CD4-positive, alpha-beta T cell treated with Interleukin-2 at 100 ng/mL for 4 hours (primary cell): ENCODE data around the gene TMEM117.

Experiments
- DNase-seq: peaks from one replicate; pipeline ENCODE4 v3.0.0-alpha.2; 2020; ENCODE audit warnings: low spot score

TMEM117 gene

DNA sequence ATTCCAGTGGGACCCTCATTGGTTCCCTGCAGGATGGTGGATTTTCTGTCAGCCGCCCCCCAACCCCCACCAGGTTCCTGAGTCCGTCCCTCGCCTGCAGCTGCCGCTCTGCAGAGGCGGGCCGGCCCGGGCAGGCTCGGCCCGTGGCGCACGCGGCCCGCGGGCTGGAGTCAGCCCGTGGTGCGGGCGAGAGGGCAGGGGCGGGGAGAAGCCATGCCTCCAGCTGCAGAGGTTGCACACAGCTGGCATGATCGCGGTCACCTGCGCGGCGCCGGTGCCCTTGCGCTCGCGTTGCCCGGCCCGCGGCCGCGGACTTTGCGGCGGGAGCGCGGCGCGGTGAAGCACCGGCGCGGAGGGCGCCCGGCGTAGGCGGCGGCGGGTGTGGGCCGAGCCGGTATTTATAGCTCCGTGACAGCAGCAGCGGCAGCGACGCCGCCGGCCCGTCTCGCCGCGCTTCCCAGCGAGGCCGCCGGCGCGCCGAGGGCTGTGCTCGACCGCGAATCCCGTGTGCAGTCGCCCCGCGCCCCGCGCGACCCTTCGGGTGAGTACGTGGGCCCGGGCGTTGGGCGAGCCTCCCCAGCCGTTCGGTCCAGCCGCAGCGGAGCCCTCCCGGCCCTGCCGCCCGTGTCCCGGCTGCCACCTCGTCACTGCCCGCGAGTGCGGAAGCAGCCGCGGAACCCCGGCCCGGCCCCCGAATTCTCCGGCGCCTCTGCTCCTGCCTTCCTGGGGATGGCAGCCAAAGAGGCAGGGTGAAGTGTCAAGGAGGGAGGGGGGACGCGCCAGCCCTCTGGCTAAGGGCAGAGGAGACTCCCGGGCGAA lies at the start of gene TMEM117:
Gene TMEM117 (plus strand): TSS at position 426 of the 819 bp plus-strand sequence.
- peak; percentile 56 for DNase-seq

DNA sequence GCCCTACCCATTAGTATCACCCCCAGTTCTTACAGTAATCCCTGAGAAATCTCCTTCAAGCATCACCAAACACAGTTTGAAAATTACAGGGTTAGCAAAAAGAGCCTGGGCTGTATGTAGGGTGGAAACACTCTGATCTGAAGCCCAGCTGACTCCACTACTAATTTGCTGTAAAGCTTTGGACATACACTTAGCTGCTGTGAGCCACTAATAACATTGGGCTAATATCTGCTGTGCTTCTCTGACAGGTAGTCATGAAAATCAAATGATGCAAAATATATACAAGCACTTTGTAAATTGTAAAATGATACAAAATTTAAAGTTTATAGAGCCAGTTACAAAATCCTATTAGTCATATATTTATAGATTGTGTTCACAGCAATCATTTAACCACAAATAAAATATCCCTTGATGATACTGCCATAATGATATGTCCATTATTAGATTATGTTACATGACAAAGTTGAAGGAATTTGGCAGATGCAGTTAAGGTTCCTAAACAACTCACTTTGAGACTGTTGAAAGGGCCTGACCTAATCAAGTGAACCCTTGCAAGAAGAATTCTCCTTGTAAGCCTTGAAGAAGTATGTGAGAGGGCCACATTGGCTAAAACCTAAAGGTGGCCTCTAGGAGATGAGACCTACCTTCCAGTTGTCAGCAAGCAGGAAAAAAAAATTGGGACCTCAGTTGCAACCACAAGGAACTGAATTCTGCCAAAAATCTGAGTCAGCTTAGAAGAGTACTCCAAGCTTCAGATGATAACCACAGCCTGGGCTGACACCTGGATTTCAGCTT lies 48.8 kb upstream of the TMEM117 start:
- no peak for DNase-seq

DNA sequence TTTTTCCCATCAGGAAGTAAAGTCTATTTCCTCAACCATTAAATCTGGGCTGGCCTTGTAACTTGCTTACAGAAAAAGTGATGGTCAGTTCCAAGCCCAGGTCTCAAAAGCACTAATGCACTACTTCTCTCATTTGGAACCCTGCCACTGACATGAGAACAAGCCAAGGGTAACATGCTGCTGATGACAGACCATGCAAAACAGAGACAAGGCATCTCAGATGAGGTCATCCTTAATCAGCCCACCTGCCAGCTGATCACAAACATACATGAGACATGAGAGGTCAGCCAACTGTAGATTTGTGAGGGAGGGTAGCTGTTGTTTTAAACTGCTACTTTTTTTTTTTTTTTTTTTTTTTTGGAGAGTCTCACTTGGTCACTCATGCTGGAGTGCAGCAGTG lies 45.9 kb upstream of the TMEM117 start:
- DNase-seq: no peak

DNA sequence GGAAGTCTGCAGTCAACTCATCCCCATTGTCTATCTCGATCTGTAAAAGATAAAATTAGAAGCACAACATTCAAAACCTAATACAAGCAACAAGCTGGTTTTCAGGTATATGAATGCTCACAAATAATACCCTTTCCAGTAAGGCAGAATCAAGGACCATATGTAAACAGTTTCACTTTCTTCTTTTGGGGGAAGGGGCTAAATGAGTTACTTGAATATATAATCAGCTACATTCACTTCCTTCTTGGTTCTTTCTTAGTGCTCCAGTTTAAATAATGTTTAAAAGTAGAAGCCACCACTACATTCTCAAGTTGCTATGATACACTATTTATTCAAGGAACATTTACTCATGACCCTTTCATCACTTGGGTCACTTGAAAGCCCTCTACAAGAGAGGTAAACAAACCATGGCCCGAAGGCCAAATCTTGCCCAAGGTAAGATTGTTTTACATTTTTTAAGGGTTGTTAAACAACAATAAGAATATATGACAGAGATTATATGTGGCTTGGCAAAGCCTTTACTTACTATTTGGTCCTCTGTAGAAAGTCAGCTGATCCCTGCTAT lies 40.1 kb upstream of the TMEM117 start:
- no peak for DNase-seq

DNA sequence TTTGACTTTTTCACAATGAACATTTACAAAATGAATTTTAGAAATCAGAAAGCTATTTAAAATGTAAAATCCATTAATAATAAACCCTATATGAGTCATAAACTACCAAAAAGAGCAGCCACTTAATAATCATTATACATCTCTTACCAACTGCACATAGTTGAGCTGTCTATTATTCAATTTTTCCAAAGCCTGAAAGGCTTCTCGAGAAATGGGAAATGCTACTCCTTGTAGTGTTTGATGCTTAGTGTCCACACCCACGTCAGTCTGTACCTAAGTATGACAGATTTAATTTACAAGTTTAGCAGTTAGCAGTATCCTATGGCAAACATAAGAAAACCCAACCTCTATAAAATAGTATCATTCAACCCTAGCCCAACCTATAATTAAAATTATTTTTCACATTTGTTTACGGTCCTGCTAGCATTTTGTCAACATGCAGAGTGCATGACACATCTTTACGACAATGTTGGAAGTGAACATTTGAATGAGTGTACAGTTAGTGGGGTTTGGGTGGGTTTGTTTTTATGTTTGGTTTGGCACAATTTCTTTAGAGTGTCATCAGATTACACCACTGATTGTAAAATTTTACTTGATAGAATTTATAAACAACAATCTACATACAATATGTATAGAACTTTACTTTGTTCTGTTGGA lies 38.2 kb upstream of the TMEM117 start:
- DNase-seq: no peak

DNA sequence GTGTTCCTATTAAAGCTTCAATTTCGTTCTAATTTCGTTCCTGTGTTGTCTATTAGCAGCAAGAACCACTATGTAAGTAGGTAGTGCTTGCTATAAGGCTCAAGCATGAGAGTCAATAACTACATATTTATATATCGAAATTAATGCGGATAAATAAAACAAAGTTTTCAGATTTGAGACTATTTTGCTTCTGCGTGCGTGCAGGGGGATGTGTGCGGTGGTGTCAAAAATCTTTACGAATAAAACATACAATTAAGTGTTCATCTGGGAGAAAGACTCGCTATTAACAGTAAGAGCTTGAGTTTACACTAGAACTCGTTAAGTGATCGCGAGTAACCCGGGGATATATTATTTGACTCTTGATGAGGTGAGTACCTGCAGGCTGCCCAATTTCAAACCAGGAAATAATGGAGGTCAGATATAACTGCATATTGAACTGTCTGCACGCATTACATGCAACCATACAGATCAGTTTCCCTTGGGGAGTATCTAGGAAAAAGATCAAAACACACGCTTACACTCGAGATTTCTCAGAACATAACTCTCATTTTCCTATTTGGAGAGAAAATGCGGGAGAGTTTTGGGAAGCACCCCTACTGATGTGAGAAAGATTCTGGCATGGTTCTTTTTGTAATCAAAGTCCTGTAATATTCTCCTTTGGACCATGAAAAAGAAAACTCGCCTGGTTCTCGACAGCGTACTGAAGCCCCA lies 30.6 kb upstream of the TMEM117 start:
- peak; percentile 23 for DNase-seq

DNA sequence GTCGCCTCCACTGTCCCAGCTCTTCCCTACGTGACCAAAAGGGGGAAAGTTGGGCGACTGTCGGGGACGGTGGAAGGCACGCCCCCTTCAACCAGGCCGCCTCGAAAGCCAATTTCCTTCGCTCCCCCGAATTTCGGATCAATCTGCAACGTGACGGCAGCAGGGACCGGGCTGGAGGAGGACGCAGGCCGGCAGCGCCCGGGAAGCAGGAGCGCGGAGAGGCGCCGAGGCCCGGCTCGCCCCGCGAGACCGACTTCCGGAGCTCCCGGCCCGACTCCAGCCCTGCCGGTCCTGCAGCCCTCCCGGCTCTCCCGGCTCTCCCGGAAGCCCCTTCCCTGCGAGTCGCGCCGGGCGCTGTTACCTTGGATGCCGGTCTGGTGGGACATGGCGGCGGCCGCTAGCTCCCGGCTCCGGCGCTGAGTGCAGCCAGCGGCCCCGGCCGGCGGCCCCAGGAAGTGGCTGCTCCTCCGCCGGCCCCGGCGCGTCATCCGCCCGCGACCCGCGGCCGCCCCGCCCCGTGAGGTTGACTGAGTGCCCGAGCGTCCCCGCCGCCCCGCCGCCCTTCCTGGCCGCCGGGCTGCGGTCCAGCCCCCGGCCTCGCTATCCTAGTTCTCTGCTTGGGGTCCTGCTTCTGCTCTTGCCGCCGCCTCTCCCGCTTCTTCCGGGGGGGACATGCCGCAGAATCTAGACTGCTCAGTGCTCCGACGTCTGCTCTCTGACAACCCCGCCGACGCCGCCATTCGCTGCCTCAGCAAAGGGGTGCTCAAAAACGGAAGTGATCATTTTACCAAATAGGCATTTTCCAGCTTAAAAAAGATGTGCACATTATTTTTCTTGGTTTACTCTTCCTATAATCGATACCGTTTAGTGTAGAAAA lies 29.8 kb upstream of the TMEM117 start, which contains the start of gene TWF1:
Gene TWF1 (minus strand): TSS at position 458 of the 877 bp plus-strand sequence. CDS start 72 bp downstream, at position 386.
- peak; percentile 79 for DNase-seq

DNA sequence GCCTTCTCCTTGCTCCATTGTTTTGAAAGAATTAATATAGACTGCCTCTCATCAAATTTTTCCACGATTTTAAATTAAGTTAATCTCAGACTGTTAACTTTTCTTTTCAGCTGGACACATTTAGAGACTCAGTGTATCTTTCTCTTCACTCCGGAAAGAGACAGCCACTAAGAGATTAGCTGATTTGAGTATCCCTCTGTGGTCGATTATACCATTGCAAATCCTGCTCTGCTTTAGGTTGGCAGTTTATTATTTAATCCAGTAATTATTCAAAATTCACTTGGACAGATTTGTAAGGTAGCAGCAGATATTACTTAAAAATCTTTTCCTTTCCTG lies 29.2 kb upstream of the TMEM117 start:
- no peak for DNase-seq

DNA sequence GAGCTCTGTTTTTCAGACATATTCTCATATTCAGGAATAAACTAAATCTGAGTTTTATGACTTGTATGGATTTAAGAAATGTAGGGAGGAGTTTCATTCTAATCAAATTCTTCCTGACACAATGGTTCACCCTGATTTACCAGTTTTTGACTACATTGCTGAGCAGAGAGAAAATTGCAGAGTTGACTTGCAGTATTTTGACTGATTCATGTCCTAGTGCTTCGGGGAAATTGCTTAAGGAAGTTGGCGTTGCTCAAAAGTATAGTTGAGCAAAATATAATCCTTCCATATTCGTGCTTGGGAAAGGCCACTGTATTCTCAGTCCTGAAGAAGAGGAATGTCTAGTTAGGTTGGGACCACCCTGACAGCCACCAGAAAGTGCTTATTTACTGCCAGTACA lies 28.5 kb upstream of the TMEM117 start:
- DNase-seq: no peak

DNA sequence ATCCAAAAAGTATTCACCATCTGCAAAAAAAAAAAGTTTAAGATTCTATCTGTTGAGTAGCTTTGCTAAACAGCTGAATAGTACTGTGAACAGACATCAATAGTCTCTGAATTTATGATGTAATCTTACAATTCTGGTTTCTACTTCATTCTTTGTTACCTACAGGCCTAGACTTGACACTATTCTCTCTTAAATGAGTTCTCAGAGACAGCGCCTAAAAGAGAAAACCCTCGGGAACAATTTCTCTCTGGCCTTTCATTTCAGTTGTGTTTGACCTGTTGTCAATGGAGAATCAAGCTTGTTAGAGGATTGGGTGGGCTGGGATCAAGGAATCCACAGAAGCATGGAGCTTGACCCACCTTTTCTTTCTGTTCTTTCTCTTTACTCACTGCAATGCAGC lies 23.8 kb upstream of the TMEM117 start:
- no peak for DNase-seq

DNA sequence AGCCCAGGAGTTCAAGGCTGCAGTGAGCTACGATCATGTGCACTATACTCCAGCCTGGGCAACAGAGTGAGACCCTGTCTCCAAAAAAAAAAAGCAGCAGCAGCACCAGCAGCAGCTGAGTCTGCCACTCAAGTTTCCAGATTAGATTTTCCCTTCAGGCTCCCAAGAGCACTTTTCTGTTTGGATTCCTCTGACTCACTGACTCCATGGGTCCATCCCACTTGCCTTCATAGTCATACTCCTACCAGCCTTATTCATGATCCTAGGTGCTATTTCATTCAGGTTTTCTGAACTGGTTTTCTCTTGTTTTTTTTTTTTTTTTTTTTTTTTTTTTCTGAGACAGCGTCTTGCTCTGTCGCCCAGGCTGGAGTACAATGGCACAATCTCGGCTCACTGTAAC lies 23.0 kb upstream of the TMEM117 start:
- DNase-seq: no peak

DNA sequence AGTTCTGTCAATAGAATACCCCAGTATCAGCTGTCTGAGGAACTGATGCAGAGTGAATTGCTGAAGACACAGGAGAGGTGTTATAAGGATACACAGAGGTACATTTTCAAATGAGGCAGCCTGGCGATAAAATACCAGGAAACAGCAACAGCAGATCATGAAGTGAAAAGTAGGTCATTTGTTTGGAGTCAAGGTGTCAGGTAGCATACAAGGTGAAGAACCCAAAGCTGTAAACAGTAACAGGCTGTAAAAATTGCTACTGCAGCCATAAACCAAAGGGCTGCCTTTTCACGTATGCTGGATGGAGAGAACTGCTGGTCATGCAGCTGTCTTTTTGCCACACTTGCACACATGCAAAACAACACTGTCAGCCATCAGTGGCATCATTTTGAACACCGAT lies 20.5 kb upstream of the TMEM117 start:
- DNase-seq: no peak

DNA sequence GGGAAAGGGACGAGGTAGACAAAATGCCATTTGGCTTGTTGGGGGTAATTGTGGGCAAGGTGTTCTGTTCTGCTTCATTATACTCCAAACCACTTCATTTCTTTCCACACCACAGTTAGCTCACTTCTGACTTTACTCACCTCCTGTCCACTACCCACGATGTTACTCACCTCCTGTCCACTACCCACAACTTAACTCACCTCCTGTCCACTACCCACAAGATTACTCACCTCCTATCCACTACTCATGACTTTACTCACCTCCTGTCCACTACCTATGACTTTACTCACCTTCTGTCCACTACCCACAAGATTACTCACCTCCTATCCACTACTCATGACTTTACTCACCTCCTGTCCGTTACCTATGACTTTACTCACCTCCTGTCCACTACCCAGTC lies 19.7 kb upstream of the TMEM117 start:
- DNase-seq: no peak

DNA sequence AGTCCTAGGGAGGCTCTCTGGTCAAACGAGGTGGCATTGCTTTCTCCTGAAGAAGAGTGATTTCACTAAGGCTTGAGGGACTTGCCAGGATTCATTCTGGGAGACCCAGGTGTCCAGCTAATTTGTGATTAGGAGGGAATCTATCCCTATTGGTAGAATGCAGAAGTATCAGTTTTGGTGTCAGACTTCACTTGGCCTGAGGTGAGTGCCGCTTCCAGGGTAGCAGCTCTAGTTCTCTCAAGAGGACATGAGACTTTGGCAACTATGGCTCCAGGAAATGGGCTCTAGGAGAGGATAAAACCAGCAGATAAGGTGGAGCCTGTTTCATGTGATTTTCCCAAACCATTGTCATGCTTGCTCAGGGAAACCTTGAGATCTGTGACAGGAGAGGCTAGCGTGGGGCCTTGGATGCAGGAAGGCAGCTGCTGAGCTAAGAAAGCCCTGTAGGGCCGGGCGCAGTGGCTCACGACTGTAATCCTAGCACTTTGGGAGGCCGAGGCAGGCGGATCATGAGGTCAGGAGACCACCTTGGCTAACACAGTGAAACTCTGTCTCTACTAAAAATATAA lies 11.6 kb upstream of the TMEM117 start:
- DNase-seq: no peak

DNA sequence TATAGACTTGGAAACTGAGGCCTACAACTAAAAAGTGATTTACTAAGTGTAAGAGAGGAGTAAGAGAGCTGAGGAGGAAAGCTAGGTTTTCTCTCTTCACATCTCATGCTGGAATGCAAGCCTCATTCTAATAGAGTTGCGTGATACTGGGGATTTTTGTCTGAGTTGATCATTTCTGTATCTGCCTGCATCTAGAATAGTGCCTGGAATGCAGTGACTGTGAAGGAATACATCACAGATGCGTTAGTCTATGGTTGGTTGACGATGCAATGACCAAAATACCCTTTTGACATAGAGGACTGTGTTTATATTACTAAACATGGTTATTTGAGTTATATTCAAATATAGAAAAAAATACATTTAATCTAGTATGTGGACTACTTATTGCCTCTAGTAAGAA lies 9.2 kb upstream of the TMEM117 start:
- DNase-seq: no peak

DNA sequence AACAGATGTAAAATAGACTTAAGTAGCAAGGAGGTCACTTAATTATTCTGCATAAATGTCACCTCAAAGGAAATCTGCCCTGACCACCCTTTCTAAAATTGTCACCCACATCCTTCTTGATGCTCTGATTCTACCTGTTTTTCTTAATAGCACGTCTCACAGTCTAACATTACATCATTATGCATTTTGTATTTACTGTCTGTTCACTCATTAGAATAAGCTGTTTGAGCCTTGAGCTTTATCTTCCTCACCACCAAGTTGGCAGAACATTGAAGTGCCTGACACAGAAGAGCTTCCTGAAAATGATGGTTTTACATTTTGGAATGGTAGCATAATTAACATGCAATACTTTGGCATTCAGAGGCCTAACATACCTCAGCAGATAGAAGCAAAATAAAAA lies 8.8 kb upstream of the TMEM117 start:
- DNase-seq: no peak

DNA sequence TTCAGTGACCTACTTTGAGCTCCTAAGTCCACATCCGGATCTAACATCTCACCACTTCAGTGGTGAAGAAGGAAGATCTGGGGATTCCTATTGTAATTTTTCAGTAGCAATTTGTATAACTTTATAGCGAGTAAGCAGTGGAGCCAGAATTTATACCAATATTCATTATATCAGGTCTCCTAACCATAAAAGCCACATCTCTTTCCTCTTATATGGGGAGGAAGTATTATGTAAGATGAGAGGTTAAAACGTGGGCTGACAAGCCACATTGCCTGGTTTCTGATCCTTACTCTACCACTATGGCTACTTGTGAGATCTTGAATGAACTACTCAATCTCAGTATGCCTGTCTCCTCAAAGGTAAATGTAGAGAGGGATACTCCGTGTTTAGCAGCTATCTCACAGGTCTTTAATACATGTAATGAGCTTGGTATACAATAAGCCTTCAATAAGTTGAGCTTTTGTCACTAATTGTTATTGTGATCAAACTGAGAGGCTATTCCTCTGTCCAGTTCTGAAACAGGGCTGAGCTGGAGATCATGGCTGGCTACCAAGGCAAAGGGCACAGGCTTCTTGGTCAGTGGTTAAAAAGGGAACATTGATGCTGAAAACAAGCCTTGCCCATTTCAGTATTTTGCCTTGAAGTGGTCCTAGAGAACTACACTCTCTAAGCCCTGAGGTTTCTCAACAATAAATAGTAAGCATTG lies 3.3 kb upstream of the TMEM117 start:
- DNase-seq: peak; percentile 8

DNA sequence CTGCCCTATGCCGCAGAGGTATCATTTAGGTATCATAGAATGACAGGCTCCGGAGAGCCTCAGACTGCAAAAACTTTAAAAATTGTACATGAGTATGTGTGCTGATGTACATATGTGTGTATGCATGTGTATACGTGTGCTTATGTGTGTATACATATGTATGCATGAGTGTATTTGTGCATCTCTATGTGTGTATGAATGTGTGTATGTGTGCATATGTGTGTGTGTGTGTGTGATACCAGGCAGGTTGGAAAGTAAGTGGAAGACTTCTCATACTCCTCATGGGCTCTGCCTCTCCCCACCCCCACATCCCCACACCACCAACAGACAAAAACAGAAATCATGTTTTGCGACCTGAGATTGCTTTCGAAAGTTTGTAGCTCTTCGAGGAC lies 621 bp upstream of the TMEM117 start:
- peak; percentile 1 for DNase-seq

DNA sequence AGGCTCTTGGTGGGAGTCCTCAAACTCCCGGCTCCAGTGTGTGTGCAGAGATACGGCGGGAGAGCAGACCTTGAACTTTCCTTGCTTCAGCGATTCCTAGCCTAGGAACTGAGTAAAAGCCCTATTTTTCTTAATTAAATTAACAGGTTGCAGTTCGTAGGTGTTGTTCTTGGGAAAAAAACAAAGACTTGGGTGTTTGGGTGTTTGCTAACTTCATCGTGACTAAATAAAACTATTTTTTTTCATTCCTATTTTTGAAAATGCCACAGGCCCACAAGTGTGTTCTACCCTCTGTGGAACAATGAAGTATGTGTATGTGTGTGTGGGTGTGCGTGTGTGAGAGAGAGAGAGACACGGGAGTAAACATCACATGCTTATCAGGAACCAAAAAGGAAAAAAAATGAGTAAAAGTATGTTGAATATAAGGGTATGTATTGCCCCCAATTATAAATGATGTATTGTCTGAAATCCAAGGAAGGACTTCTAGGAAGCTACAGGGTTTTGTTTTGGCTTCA lies 651 bp downstream of the TMEM117 start:
- DNase-seq: peak; percentile 18

DNA sequence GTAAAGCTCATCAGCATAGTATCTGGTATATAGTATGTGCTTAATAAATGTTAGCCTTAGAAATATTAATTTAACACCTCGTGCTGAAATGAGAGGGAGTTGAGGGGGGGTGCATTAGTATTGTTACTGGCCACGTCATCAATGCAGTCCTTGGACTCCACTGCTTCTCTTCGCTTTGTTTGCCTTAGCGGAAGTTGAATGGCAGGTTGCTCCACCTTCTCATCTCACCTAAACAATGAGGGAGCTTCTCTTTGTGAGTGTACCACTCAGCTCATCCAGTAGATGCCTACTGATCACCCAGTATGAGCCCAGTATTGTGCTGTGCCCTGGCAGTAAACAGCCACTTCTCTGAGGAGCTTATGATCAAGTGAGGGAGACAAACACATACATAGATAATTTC lies 4.5 kb downstream of the TMEM117 start:
- DNase-seq: no peak
